ENCODE data around the gene COL12A1. TPM values are rescaled to one million over a fixed set of nuclear protein-coding genes. Genes with fewer than 3 reads are reported as not detected.

COL12A1 gene
- total and polyA plus RNA-seq, 2 donors (not counting 3 experiments of a cell fraction or from before 2014, with no cell fraction given): 48.5 to 89.1 TPM

GRCh38 chr6:75202676-75203131, 3.1 kb downstream of the COL12A1 start:
- Histone ChIP-seq H3K27me3 (ENCODE audit: control insufficient read depth in 2 of 2, insufficient read depth in 2 of 2, low read length in 2 of 2) (peaks cover 6 to 9% of the 10 kb centered on the region in 2 experiments), H3K4me1 (ENCODE audit: control insufficient read depth, extremely low read depth, insufficient read depth, low read length) (peaks cover 29% of the 10 kb centered on the region), H3K9ac (replicated peaks; ENCODE audit: extremely low read depth, insufficient read depth, low read length) (no peak overlapping the region), H3K4me2 (ENCODE audit: insufficient read depth, low read length) (no peak overlapping the region), H3K79me2 (ENCODE audit: control insufficient read depth, insufficient read depth, low read length) (no peaks in the 10 kb centered on the region), H3K4me3 (replicated peaks in 1 of 3; ENCODE audit: insufficient read depth in 1 of 3, low read depth in 1 of 3, low read length in 3 of 3) (no peak overlapping the region), H3K9me1 (replicated peaks; ENCODE audit: control insufficient read depth, extremely low read depth, insufficient read depth, low read length) (no peaks in the 10 kb centered on the region), H3K9me3 (replicated peaks; ENCODE audit: control insufficient read depth, insufficient read depth, low read length) (no peaks in the 10 kb centered on the region), H3K27ac (ENCODE audit: insufficient read depth, low read depth, low read length) (no peak overlapping the region), H4K20me1 (replicated peaks; ENCODE audit: control insufficient read depth, extremely low read depth, insufficient read depth, low read length) (no peaks in the 10 kb centered on the region), H3K36me3 (ENCODE audit: control insufficient read depth in 2 of 2, extremely low read depth in 1 of 2, insufficient read depth in 2 of 2, low read length in 2 of 2) (no peaks in the 10 kb centered on the region), H2AFZ (ENCODE audit: low read depth, low read length) (no peak overlapping the region)
- POLR2A ChIA-PET: no interaction called here
- FAIRE-seq (no peak), DNase-seq (ENCODE audit: low read depth, low spot score) (no peak)
- TF ChIP-seq POLR2AphosphoS5 (IDR thresholded peaks at IDR 0.05; ENCODE audit: insufficient read depth, low read depth, low read length) (no peak), POLR2A (IDR thresholded peaks at IDR 0.05; ENCODE audit: low read depth, low read length) (no peak), MYC (IDR thresholded peaks at IDR 0.05; ENCODE audit: low read depth, low read length) (no peak), FOS (IDR thresholded peaks at IDR 0.05; ENCODE audit: borderline replicate concordance, insufficient read depth, low read length) (no peak), MAX (IDR thresholded peaks at IDR 0.05; ENCODE audit: insufficient read depth, insufficient read length) (no peak), JUN (IDR thresholded peaks at IDR 0.05; ENCODE audit: borderline replicate concordance, insufficient read depth, insufficient read length, low read depth) (no peak), EZH2 (IDR thresholded peaks at IDR 0.05; ENCODE audit: borderline replicate concordance, low read depth, low read length, severe bottlenecking) (no peak)
- TF ChIP-seq, protein P1, sequence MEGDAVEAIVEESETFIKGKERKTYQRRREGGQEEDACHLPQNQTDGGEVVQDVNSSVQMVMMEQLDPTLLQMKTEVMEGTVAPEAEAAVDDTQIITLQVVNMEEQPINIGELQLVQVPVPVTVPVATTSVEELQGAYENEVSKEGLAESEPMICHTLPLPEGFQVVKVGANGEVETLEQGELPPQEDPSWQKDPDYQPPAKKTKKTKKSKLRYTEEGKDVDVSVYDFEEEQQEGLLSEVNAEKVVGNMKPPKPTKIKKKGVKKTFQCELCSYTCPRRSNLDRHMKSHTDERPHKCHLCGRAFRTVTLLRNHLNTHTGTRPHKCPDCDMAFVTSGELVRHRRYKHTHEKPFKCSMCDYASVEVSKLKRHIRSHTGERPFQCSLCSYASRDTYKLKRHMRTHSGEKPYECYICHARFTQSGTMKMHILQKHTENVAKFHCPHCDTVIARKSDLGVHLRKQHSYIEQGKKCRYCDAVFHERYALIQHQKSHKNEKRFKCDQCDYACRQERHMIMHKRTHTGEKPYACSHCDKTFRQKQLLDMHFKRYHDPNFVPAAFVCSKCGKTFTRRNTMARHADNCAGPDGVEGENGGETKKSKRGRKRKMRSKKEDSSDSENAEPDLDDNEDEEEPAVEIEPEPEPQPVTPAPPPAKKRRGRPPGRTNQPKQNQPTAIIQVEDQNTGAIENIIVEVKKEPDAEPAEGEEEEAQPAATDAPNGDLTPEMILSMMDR (IDR thresholded peaks at IDR 0.05; ENCODE audit: extremely low read depth in 1 of 2, insufficient read depth in 1 of 2, low read depth in 1 of 2, low read length in 2 of 2): no peak
- BruUV-seq (replicated peaks): no TSS peak
- CTCF ChIA-PET: interaction anchor here (1.0 to 12.5 kb wide), 25 partner anchors 10 to 1464 kb away, joined by 3 to 393 read pairs (median 5); no protein-coding TSS in a partner anchor
- intact Hi-C loops (cut with micrococcal nuclease): loop anchor here (1.0 to 10.0 kb wide), 4 partner anchors 47 to 605 kb away; no protein-coding TSS in a partner anchor
- dilution Hi-C loops (cut with MboI; ENCODE audit: extremely low pct_ligation_motif_present, low sequenced_read_pairs): no loop called here

Measured in endothelial cell of umbilical vein (primary cell).